NCI-H345 treated with DMSO at 0.1 percent for 48 hours (cell line): ENCODE measurements around the gene PEAK3.

Source experiments
- DNase-seq: peaks from one replicate; lab custom pipeline; 2025; ENCODE audit not compliant: unreplicated experiment; lab: John Stamatoyannopoulos, UW

Gene PEAK3

GRCh38 chr19:2226051-2226839, 55.7 kb downstream of the PEAK3 start:
- DNase-seq = no peak

- DNase-seq = no peak
Observed at GRCh38 chr19:2225415-2226050, 56.4 kb downstream of the PEAK3 start.

- no peak for DNase-seq
Observed at GRCh38 chr19:2224754-2225349, 57.1 kb downstream of the PEAK3 start.
